ENCODE data around the gene PLXNA3. TPM values are rescaled to one million over a fixed set of nuclear protein-coding genes. Genes with fewer than 3 reads are reported as not detected.

PLXNA3 gene
- 4.6 and 6.3 TPM in 2 replicates for polyA plus RNA-seq (2014; cell fraction: cytosol; rRNA removed)
- polyA plus RNA-seq (2014; cell fraction: nucleus; rRNA removed) = 33.8 and 64.5 TPM in 2 replicates

DNA sequence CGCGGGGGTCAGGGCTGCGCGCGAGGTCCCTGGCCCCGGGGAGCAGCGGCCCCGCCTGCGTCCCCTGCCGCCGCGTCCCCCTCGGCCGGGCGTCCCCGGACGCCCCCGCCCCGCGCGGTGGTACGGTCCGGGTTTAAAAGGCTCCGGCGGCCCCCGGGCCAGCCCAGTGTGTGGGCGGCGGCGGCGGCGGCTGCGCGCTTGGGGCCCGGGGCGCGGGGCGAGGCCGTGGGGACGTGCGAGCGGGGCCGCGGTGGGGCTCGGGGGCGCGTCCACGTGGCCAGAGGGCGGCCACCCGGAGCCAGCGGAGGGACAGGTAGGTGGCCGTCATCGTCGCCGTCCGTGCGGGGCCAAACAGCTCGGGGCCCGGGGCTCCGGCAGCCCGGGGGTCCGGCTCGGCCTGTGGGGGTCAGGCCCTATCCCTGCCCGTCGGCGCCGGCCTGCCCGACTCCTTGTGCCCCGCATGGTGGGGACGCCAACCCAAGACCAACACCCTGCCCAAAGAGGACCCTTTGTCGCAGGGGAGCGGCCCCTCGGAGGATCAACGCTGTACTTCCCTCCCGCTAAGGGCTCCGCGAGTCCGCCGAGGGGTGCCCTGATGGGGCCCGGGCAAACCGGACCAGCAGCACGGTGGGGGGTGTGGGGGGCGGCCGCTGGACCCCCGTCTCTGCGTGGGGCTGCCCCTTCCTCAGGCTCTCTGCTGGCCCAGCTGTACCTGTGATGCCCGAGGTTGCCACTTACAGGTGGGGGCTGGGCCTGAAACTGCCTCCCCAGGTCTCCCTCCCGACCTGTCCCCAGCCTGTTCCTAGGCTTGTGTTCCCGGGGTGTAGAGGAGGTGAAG is at the start of gene PLXNA3:
PLXNA3 (plus strand) TSS at position 166 of the 838 bp plus-strand sequence. CDS start 1,903 bp downstream, outside the sequence.
- DNase-seq (ENCODE audit: low spot score) = no peak

DNA sequence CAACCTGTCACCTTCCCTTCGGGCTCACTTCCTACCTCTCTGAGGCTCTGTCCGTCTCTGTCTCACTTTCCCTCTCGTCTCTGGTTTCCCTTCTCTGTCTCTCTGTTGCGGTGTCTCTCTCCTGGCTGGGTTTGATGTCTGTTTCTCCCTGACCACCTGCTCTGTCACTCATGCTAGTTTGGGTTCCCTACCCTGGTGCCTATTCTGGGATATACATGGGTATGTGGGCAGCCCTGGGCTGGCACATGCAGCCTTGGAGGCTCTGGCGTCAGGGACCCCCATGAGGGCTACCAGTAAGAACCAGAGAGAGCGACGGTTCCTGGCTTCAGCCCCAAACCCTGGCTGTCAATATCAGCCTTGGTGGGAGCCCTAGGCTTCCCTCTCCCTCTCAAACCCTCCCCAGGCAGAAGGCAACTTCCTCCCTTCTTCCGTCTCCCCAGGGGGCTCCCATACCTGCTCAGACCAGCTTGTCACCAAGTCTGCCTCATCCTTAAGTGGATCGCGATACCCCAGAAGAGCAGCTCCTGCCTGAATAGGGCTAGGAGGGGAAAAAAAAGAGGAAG is 49.3 kb upstream of the PLXNA3 start:
- DNase-seq (ENCODE audit: low spot score) = no peak

GRCh38 chrX:154409222-154409871 is 48.7 kb upstream of the PLXNA3 start, which contains the start of gene DNASE1L1:
DNASE1L1 (minus strand) TSS chrX:154409254; CDS start chrX:154405568, 3,686 bp downstream.
- DNase-seq (ENCODE audit: low spot score) = no peak

DNA sequence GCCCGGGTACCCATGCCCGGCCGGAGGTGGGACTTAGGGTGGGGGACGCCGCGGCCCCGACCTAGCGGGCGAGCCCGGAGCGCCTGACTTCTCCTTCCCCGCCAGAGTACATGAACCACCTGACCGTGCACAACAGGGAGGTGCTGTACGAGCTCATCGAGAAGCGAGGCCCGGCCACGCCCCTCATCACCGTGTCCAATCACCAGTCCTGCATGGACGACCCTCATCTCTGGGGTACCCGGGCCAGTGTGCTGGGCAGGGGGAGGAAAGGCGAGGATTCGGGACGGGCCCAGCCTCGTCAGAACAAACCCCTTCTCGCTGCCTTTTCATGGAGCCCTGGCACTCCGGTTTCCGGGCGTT is 46.1 kb upstream of the PLXNA3 start:
- DNase-seq (ENCODE audit: low spot score) = peak; percentile 77

- no peak for DNase-seq (ENCODE audit: low spot score)
Observed at GRCh38 chrX:154412468-154412867, 45.6 kb upstream of the PLXNA3 start.

DNA sequence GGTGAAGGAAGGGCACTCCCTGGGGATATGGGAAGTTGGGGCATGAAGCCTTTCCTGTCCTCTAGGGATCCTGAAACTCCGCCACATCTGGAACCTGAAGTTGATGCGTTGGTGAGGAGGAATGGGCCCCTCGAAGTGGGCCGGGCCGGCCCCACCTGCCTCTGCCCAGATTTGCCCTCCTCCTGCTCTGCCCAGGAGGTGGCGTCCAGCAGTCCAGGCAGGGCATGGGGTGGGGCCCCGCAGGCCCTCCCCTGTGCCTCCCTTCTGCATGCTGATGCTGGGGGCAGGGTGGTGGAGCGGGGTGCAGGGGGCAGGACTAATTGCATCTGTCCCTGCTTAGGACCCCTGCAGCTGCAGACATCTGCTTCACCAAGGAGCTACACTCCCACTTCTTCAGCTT is 44.9 kb upstream of the PLXNA3 start:
- no peak for DNase-seq (ENCODE audit: low spot score)

DNA sequence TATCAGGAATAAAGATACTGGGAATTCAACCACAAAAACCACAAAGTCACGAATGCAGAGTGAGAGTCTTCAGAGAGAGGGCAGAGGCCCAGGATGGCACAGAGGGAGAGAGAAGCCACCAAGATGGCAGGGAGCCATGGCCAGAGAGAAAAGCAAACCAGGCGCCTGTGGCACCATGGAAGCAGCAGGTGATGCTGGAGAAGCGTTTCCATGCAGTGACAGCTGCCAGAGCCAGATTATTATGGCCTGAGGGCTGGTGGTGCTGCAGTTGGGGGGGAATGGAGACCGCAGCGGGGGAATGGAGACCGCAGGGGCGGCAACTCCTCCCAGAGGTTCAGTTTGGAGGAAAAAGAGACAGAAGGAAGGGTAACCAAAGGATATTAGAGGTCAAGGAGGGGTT is 40.9 kb upstream of the PLXNA3 start:
- DNase-seq (ENCODE audit: low spot score) = no peak

DNA sequence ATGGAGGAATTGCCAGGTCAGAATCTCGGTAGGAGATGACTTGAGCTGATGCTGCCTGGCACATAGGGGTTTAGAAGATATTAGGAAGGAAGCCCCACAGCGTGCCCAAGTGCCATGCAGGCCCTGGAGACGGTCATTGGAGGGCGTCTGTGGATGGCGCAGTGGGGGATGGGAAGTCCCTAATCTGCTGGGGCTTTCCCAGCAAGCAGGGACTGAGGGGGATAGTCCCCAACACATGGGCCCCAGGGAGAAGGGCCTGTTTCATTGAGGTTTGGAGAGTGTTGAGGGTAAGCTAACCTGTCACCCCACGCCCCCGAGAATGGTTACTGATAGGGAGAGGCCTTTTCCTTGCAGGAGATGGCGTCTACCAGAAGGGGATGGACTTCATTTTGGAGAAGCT is 38.9 kb upstream of the PLXNA3 start:
- DNase-seq (ENCODE audit: low spot score) = no peak

- DNase-seq (ENCODE audit: low spot score) = no peak
Observed at GRCh38 chrX:154419688-154420401, 38.2 kb upstream of the PLXNA3 start.

GRCh38 chrX:154420402-154420756 is 37.7 kb upstream of the PLXNA3 start:
- no peak for DNase-seq (ENCODE audit: low spot score)

DNA sequence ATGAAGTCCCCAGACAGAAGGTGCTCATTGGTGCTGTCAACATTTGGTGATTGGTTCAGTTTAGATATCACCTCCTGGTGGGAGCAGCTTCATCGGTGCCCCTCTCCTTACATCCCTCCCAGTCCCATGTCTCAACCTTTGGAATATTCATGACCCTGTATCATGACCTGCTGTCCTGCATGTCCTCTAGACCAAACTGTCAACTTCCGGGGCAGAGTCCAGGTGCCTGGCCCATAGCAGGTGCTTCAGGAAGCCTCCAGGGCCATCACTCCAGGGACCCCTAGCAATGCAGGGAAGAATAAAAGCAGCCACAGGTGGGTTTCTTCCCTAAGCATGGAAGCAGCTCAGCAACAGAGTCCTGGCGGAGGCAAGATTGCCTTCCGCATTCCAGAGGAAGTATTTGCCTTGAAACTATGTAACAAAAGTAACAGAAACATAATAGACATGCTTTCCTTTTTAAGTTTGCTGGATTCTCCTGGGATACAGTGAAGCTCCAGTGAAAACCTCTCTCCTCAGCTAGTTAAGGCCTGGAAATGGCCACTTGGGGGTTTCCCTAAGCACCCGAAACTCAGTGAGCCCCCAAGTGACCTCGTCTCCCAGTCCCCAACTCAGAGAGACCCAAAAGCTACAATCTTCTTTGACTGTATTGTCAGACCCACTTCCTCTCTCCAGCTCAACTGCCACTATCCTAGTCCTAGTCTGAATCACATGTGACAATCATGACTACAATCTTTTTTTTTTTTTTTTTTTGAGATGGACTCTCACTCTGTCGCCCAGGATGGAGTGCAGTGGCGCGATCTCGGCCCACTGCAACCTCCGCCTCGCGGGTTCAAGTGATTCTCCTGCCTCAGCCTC is 30.9 kb upstream of the PLXNA3 start:
- no peak for DNase-seq (ENCODE audit: low spot score)

DNA sequence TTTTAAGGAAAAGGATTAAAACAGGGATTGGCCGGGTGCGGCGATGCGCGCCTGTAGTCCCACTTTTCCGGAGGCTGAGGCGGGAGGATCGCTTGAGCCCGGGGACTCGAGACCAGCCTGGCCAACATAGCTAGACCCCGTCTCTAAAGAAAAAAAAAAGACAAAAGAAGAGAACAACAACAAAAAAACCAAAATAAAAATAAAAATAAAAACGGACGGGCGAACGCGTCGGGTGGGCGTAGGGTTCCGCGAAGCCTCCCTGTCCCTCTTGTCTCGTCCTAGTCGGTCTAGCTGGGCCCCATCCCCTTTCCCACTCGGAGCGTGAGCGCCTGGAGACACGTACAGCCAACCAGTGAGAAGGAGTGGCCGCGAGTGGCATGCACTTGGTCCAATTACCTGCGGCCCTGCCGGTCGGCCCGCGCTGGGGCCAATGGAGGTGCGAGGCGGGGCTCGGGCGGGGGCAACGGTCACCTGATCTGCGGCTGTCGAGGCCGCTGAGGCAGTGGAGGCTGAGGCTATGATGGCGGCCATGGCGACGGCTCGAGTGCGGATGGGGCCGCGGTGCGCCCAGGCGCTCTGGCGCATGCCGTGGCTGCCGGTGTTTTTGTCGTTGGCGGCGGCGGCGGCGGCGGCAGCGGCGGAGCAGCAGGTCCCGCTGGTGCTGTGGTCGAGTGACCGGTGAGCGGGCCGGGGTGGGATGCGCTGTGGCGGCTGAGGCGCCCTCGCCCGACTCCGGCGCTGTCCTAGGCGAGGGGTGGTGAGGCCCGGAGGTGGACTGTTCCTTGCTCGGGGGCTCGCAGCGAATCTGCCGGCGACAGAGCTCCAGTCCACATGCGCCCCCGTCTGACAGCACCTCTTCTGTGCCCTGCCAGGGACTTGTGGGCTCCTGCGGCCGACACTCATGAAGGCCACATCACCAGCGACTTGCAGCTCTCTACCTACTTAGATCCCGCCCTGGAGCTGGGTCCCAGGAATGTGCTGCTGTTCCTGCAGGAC is 29.6 kb upstream of the PLXNA3 start, which contains the start of gene ATP6AP1:
ATP6AP1 (plus strand) TSS at position 502 of the 996 bp plus-strand sequence; CDS start at position 518, 16 bp downstream.
- DNase-seq (ENCODE audit: low spot score) = peak; percentile 93

GRCh38 chrX:154429711-154430110 is 28.4 kb upstream of the PLXNA3 start:
- DNase-seq (ENCODE audit: low spot score) = no peak

DNA sequence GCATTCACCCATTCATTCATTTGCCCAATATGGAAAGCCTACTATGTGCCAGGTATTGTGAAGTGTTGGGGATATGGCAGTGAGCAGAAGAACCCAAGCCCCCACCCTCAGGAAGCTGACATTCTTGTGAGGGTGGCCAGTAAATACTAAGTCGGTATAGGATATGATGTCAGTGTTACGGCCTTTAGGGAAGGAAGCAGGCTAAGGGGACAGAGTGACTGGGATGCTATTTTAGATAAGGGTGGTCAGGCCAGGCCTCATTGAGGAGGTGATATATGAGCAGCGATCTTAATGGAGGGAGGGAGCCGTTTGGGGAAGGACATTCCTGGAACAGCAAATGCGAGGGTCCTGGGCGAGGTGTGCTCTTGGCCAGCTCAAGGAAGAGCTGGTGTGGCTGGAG is 27.6 kb upstream of the PLXNA3 start:
- no peak for DNase-seq (ENCODE audit: low spot score)

DNA sequence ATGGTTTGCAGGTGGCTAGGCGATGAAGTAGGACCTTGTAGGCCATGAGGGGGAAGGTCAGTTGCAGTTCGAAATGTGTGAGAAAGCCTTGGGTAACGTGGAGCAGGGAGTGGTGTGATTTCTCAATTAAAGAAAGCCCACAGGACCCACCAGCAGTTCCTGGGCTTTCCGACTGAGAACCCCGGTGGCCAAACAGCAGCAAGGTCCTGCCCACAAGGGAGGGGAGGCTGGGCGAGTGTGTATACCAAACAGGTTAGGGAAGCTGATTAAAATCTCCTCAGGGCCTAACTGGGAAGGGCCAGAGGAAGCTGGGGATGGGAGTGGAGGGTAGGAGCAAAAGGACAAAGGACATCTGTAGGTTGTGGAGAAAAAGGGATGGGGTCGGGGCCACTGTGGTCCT is 27.2 kb upstream of the PLXNA3 start:
- no peak for DNase-seq (ENCODE audit: low spot score)

DNA sequence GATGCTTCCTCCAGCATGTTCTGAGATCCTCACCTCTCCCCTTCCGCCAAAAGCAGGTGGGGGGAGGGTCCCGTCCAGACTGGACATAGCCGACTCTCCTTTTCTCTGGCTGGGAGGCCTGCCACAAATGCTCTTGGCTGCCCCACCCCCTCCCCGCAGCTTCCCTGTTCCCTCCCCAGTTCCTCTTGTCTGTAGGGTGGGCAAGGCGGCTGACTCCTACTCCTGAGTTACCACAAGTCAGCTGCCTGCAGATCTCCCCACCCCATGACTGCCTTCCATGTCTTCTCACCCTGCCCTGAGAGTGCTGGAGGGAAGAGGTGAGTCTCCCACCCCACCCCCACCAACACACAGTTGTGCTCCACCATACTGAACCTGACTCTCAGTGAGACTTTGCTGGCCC is 26.7 kb upstream of the PLXNA3 start:
- no peak for DNase-seq (ENCODE audit: low spot score)

- no peak for DNase-seq (ENCODE audit: low spot score)
Observed at GRCh38 chrX:154432210-154432609, 25.9 kb upstream of the PLXNA3 start.

DNA sequence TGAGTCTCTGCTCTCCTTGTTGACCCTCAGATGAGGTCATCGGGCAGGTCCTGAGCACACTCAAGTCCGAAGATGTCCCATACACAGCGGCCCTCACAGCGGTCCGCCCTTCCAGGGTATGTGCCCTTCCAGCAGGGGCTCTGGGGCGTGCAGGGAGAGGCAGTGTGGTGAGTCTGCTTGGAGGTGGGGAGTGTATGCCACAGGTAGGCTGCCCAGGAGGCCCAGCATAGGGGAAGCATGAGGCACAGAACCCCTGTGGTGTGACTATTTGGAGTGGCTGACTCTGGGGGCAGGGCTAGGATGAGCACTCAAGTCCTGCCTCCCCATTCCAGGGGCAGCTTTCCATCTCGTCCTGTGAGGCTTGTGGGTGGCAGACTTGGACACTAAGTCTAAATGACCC is 24.5 kb upstream of the PLXNA3 start:
- DNase-seq (ENCODE audit: low spot score) = no peak

- DNase-seq (ENCODE audit: low spot score) = no peak
Observed at GRCh38 chrX:154434394-154435168, 23.5 kb upstream of the PLXNA3 start.

All from SK-N-DZ (cell line).